D341Med (cell line): ENCODE results near the gene EARS2.
"Not testable (repeated sequence)": the region's sequence is repeated elsewhere in the genome, so short reads cannot be mapped to it uniquely, and the experiment has no call there.

Source experiments
- DNase-seq: peaks from one replicate; pipeline ENCODE4 v3.0.0; 2012; ENCODE audit warnings: low spot score

EARS2 gene

GRCh38 chr16:23505671-23506605 lies 51.2 kb downstream of the EARS2 start:
- DNase-seq, result no peak

- DNase-seq, result no peak
Measured at GRCh38 chr16:23505180-23505665, 51.9 kb downstream of the EARS2 start.

- no peak for DNase-seq
Measured at GRCh38 chr16:23504453-23505179, 52.5 kb downstream of the EARS2 start.

GRCh38 chr16:23504076-23504452 lies 53.1 kb downstream of the EARS2 start:
- DNase-seq, result no peak

DNA sequence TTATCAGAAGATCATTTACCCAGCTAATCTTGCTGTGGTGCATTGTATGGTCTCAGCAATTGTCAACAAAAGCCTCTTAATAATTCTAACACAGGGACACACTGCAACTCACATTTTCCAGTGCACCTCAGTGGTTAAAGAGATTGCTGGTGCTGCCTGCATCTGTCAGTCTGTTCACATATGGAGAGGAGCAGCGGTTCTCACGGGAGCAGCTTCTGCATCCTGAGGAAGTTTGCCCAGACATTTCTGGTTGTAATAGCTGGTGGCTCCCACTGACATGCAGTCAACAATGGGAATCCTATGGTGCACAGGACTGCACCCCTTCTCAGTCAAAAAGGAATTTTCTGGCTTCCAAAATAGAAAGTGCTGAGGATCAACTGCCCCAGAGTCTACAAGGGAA lies 54.7 kb downstream of the EARS2 start:
- DNase-seq, result no peak

- DNase-seq, result no peak
Measured at GRCh38 chr16:23501291-23501690, 55.9 kb downstream of the EARS2 start.

DNA sequence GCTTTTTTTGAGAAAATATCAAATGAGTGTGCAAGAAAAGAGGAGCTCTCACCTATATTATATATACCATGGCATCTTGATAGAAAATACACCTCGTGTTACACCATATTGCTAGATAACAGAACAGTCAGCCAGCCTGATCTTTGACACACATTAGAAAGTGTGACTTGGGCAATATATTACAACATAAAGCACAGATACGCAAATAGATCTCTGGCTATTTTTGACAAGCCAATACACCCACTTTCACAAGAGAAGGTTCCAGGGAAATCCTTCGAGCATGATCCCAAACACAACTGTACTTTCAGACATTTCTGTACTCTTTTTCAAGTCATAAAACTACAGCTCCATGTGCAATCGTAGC lies 56.3 kb downstream of the EARS2 start:
- no peak for DNase-seq

- no peak for DNase-seq
Measured at GRCh38 chr16:23500212-23500861, 56.8 kb downstream of the EARS2 start.

DNA sequence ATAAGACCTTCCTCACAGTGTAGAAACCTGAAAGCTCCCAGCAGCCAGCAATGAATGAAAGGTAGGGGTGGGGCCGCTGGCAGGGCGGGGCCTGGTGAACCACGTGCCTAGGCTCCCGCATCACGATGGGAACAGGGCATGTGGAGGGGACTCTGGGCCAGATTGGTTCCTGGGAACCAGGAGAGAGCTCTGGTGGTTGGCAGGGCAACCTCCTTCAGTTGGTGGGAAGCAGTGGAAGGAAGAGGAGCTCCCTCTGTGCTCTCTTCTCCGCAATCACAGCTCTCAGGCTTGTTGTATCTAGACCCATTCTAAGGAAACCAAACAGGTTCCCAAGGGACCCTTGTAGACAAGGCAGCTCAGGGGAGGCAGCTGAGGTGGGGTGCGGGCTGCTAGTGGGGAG lies 57.3 kb downstream of the EARS2 start:
- DNase-seq, result no peak

GRCh38 chr16:23498863-23499262 lies 58.3 kb downstream of the EARS2 start:
- DNase-seq, result no peak

DNA sequence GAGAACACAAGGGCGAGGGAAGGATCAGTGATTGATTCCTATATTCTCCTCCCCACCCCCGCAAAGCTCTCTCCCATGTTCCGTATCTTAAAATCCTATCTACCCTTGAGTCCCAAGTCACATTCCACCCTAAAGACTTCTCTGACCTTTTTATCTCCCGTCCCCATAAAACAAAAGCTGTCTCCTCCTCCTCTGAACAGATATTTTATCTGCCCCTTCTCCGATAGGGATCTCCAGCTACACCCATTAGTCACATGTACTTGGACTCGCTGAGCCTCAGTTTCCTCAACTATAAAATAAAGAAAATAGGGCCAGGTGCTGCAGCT lies 59.6 kb downstream of the EARS2 start:
- DNase-seq, result no peak

GRCh38 chr16:23496821-23497542 lies 60.2 kb downstream of the EARS2 start:
- DNase-seq, result no peak

DNA sequence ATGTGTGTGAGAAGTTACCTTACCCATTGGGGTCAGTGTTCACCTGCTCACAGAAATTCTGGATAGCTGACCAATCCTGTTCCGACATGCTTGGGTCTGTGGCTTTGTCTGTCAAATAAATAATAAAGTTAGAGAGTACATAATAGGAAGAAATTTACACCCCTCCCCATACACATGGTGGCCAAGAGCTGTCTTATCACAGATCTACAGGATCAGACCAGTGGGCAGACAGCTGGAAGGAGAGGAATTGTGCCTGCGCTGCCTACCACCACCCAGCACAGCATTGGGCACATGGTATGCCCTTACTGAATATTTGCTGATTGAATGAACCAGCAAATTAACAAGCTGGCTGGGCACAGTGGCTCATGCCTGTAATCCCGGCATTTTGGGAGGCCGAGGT lies 61.5 kb downstream of the EARS2 start:
- DNase-seq, result no peak

DNA sequence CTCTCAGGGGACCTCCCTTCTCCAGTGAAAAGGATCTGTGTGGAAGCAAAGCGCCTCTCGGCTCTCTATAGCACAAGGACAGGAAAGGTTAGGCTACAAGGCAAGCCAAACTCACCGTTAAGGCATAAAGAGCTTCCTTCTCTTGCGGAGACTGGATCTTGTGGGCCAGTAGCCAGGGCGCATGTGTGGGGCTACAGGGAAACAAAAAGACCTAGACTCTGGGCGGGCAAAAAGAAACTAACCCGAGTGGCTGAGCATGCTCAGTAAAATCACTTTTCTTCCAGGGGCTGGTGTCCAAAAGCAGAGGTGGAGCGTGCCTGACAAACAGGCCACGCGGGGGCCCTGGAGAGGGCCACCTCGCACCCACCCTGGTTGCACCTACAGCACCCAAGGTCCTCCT lies 63.0 kb downstream of the EARS2 start:
- DNase-seq, result no peak

DNA sequence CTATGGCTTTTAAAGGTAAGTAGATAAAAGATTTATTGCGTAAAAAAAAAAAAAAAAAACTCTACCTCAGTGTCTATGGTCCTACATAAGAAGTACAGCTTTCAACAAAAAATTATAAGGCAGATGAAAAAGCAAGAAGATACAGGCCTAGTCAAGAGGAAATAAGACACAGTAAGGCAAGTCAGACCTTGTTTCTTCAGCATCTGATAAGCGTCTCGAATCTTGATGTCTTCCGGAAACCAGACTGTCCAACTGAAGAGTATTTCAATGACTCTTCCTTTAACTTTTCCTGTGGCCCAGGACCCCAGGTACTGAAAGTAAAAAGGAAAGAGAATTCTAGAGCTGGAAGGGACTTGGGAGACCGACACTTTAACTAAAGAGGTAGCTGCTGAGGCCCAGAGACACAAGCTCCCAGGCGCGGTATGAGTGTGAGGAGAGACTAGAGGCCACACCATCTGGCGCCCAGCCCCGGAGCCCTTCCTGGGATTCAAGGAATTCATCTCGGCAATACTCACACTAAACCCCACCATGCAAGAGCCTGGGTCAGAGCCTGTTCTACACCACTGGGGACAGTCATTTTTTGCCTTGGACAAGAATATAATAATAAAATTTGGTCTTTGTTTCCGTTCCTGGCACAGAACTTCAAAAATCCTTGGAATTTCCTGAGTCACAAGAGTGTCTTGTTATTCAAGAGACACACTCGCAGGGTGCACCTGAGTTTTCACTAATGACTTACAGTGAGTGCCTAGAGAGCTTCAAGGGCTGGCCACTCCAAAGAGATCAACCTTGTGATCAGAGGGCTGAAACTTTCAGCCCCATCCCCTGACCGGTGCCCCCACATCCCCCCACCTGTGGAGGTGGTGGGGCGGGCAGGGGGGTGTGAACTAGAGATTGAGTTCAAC lies 65.4 kb downstream of the EARS2 start:
- no peak for DNase-seq

- no peak for DNase-seq
Measured at GRCh38 chr16:23486480-23486879, 70.7 kb downstream of the EARS2 start.

DNA sequence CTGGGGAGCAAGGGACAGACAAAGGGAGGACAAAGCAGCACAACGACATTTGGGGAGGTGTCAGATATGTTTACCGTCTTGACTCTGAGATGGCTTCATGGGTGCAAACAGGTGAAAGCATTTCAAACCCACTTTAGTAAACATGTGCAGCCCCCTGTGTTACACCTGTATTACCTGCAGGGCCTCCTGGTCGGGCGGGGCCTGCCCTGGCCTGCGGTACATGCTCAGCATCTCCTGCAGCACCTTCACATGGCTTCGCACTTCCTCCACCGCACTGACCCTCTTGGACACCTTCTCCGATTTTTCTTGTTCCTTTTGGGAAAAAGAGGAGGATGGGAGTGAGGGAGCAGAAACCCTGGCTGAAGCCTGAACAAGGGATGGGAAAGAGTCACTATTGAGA lies 71.3 kb downstream of the EARS2 start:
- no peak for DNase-seq

DNA sequence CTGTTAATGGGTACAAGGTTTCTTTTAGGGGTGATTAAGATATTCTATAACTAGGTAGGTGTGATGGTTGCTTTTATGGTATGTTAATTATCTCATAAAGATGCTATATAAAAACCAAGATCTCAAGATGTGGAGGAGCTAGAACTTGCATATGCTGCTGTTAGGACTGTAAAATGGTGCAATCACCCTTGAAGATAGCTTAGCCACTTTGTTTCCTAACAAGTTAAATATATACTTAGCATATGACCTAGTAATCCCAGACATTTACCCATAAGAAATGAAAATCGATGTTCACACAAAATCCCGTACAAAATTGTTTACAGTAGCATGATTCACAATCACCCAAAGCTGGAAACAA lies 71.9 kb downstream of the EARS2 start:
- DNase-seq, result no peak

DNA sequence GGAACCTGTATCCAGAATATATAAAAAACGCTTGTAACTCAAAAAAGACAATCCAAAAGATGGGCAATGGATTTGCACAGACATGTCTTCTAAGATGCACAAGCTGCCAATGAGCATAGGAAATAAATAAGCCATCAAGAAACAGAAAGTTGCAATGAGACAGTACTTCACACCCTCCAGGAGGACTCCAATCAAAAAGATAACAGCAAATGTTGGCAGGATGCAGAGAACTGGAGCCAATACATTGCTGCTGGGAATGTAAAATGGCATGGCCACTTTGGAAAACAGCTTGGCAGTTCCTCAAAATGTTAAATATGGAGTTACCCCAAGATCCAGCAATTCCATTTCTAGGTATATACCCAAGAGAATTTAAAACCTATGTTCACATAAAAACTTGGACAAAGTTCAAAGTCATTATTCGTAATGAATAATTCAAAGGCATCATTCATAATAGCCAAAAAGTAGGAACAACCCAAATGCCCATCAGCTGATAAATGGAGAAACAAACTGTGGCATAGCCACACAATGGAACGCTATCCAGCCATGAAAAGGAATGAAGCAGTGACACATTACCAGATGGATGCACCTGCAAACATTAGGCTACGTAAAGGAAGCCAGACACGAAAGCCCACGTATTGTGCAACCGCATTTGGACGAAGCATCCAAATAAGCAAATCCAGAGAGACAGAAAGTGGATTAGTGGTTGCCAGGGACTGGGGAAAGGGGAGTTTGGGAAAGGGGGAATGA lies 72.5 kb downstream of the EARS2 start:
- DNase-seq, result no peak

- DNase-seq, result not testable (repeated sequence)
Measured at GRCh38 chr16:23483492-23483891, 73.7 kb downstream of the EARS2 start.

DNA sequence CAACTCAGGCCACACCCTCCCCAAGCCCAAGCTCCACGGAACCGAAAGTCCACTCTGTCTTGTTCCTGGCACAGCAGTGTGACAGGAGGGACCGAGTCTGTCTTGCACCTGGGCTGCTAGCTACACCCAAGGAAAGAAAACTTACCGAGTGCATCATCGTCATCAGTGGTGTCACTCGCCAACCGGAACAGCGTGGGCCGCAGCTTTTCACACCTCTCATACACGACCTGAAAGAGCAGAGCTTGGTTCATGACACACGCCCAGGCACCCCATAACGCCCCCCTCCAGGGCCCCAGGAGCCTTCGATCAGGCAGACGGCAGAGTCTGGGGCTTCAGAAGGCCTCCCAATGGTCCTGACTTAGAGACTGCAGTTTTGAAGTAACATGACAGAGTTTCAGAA lies 74.4 kb downstream of the EARS2 start:
- no peak for DNase-seq
